Neural cell (in vitro differentiated cells): Measurements from ENCODE around the gene PTK6.

Source experiments
- CTCF ChIP-seq: fragments of 450-650 bp; IDR thresholded peaks from 2 replicates; pipeline ENCODE4 v1.5.1; 2014; ENCODE audit warnings: antibody characterized with exemption, mild to moderate bottlenecking, moderate library complexity; ENCODE audit not compliant: poor library complexity, severe bottlenecking
- EP300 ChIP-seq: fragments of 450-650 bp; conservative IDR thresholded peaks from 2 replicates; pipeline ENCODE4 v1.6.1; 2014; ENCODE audit warnings: antibody characterized with exemption, mild to moderate bottlenecking, moderate library complexity; ENCODE audit not compliant: poor library complexity, severe bottlenecking
- EZH2 ChIP-seq: fragments of 200-600, 300-800 bp; shearing (Covaris generic), sonication (generic); IDR thresholded peaks from 2 replicates; pipeline ENCODE4 v1.6.1; 2014; ENCODE audit warnings: antibody characterized with exemption, low read length, borderline replicate concordance, mild to moderate bottlenecking; ENCODE audit not compliant: insufficient read depth, poor library complexity, severe bottlenecking
- MXI1 ChIP-seq: fragments of 450-650 bp; conservative IDR thresholded peaks from 2 replicates; pipeline ENCODE4 v1.6.1; 2014; ENCODE audit warnings: antibody characterized with exemption, mild to moderate bottlenecking; ENCODE audit not compliant: poor library complexity, severe bottlenecking
- POLR2AphosphoS5 ChIP-seq: IDR thresholded peaks from 2 replicates; pipeline ENCODE4 v1.6.1; 2012
- RAD21 ChIP-seq: fragments of 450-650 bp; conservative IDR thresholded peaks from 2 replicates; pipeline ENCODE4 v1.6.1; 2014; ENCODE audit warnings: antibody characterized with exemption, mild to moderate bottlenecking, moderate library complexity
- REST ChIP-seq: IDR thresholded peaks from 2 replicates; pipeline ENCODE4 v1.6.1; 2012; ENCODE audit warnings: borderline replicate concordance
- SMC3 ChIP-seq: fragments of 450-650 bp; conservative IDR thresholded peaks from 2 replicates; pipeline ENCODE4 v1.6.1; 2014; ENCODE audit warnings: antibody characterized with exemption, mild to moderate bottlenecking, moderate library complexity; ENCODE audit not compliant: poor library complexity
- TAF1 ChIP-seq: IDR thresholded peaks from 2 replicates; pipeline ENCODE4 v1.6.1; 2012; ENCODE audit warnings: low read depth

GRCh38 chr20:63490416-63490815 lies 46.8 kb downstream of the PTK6 start:
- TF ChIP-seq EZH2 (no peak), REST (no peak), CTCF (no peak), EP300 (no peak), MXI1 (no peak), TAF1 (no peak), POLR2AphosphoS5 (no peak), SMC3 (no peak), RAD21 (no peak)
